GM19397 (cell line): ENCODE results near the gene TRMT13.

Experiments used
- ATAC-seq: cut with Tn5 transposase; IDR thresholded peaks from one replicate; pipeline ENCODE4 v1.9.1; 2021; ENCODE audit warnings: mild to moderate bottlenecking, moderate library complexity; ENCODE audit not compliant: unreplicated experiment

Gene TRMT13

GRCh38 chr1:100132566-100133477 lies at the start of gene TRMT13, which contains the start of gene SASS6:
Gene TRMT13 (plus strand): TSS chr1:100133163. CDS start chr1:100133169, 6 bp downstream.
Gene SASS6 (minus strand): TSS chr1:100132930. CDS start chr1:100132814, 116 bp downstream.
- peak; percentile 93 for ATAC-seq

GRCh38 chr1:100087396-100087795 lies 45.6 kb upstream of the TRMT13 start:
- ATAC-seq, result no peak

DNA sequence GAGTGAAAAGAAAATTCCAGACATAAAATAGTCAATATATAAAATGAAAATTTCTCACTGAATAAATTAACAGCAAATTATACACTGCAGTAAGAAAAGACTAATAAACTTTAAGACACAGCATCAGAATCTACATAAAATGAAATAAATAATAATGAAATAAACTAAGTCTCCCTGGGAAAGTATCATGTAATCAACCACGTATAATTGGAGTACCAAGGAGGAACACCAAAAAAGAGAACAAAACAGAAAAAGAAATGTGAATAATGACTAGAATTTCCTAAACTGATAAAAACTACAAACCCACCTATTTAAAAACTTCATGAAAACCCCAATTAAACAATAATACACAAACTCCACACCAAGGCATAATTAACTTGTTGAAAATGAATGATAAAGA lies 43.9 kb upstream of the TRMT13 start:
- ATAC-seq, result no peak

DNA sequence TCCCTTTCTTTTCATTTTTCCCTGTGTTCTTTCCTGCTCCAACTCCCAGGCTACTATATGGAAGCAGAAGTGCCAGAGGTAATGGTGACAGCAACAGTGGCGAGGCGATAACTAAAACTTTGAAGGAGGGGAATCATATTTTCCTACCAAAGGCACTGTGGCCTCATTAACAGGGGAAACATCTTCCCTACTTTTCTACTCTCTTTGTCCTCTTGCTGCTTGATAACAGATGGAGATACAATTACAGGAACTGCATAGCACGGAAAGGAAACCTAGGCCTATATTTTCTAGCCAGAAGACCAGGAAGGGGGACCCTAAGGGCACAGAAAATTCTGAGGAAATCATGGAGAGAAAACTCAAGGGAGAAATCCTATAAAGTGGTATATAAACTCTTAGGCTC lies 42.5 kb upstream of the TRMT13 start:
- no peak for ATAC-seq

GRCh38 chr1:100100202-100100601 lies 32.8 kb upstream of the TRMT13 start:
- no peak for ATAC-seq

- ATAC-seq, result no peak
These were observed 31.4 kb upstream of the TRMT13 start for GRCh38 chr1:100101564-100101963.

DNA sequence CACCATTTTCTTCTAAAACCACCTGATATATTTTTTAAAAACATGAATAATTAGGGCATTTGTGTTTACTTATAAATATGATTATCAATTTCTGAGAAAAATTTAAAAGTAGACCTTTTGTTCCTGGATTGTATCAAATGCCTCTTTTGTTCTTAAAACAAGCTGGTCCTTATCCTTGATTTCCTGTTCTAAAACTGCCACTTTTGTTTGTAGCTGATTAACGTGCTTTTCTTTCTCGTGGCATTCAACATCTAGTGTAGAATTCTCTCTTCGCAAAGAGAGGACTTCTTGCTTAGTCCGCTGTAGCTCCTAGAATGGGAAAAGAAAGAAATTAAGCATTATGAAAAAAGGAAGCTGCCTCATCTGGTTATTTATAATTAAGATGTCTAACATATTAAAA lies 25.3 kb upstream of the TRMT13 start:
- ATAC-seq, result no peak

- no peak for ATAC-seq
These were observed 23.4 kb upstream of the TRMT13 start for GRCh38 chr1:100109554-100110066.

DNA sequence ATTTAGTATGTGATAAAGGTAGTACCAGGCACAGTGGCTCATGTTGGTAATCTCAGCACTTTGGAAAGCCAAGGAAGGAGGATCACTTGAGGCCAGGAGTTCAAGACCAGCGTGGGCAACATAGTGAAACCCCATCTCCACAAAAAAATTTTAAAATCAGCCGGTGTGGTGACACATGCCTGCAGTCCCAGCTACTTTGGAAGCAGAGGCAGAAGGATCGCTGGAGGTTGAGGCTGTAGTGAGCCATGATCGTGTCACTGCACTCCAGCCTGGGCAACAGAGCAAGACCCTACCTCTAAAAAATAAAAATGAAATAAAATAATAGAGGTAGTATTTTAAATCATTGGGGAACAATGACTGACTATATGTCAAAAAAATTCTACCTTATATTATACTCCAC lies 17.4 kb upstream of the TRMT13 start:
- ATAC-seq, result no peak

DNA sequence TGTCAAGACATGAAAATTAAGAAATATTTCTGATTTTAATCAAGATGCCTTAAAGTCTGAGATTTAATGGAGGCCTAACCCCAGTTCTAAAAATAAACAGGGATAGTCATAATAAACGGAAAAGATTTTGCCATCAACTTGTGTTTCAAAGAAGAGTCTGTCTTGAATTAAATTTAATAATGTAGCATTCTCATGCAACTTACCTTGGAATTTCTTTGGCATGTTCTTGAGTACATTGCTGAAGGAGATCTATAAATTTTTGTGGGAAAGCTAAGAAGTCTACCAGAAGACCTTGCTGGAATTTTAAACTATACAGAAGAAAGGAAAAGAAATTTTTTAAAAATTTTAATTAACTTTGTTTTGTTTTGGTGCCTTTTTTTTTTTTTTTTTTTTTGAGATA lies 10.8 kb upstream of the TRMT13 start:
- ATAC-seq, result no peak

GRCh38 chr1:100127226-100127625 lies 5.7 kb upstream of the TRMT13 start:
- ATAC-seq, result no peak

GRCh38 chr1:100130552-100131077 lies 2.3 kb upstream of the TRMT13 start:
- no peak for ATAC-seq

DNA sequence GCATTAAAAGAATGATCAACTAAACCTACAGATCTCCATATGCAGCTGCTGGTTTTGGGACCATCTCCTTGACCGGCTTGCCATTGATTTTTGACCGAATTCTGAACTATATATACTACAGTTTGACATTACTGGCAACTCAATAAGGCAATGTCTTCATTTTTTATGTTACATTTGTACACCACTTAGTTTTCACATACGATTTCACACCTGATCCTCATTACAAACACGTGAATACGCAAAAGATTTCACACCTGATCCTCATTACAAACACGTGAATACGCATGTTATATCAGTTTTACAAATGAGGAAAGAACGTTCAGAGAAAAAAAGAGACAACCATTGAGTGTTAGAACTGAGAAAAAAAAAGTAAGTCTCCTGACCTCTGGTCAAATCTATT lies 1.3 kb upstream of the TRMT13 start:
- no peak for ATAC-seq

- no peak for ATAC-seq
These were observed 1.9 kb downstream of the TRMT13 start for GRCh38 chr1:100134872-100135271.

GRCh38 chr1:100137602-100138001 lies 4.6 kb downstream of the TRMT13 start:
- no peak for ATAC-seq

GRCh38 chr1:100141192-100141591 lies 8.2 kb downstream of the TRMT13 start:
- ATAC-seq, result no peak

- no peak for ATAC-seq
These were observed 9.4 kb downstream of the TRMT13 start for GRCh38 chr1:100142343-100142742.

DNA sequence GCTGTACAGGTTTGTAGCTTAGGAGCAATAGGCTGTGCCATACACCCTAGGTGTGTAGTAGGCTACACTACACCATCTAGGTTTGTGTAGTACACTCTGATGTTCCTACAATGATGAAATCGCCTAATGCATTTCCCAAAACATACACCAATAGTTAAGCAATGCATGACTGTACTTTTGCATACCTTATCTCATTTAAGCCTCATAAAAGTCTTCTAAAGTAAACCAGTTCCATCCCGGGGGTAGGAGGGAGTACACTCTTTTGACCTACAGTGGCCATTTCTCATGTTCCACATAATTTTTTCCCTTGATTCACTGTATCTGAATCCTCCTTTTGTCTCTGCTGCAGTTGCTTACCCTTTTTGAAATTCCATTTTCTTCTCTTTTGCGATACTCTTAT lies 12.2 kb downstream of the TRMT13 start:
- ATAC-seq, result no peak

DNA sequence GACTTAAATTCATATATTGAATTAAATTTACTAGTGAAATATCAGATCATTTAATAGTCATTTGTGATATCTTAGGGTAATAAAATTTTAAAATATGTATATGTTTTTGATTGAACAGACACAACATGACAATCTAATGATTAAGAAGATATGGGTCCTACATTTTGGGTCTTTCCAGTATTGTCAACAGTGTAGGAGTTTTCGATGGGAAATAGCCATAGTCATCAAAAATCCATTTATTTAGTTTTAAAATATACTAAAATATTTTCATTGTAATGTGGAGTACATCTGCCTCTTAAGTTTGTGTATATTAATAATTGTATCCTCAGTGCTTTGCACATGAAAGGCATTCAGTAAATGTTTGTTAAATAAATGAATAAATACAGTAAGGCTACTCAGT lies 14.0 kb downstream of the TRMT13 start:
- ATAC-seq, result no peak

- ATAC-seq, result no peak
These were observed 14.9 kb downstream of the TRMT13 start for GRCh38 chr1:100147875-100148274.

GRCh38 chr1:100151679-100152078 lies 18.7 kb downstream of the TRMT13 start:
- no peak for ATAC-seq

- ATAC-seq, result peak; percentile 55
These were observed 19.3 kb downstream of the TRMT13 start for GRCh38 chr1:100152271-100152670.
